Activated gamma-delta T cell treated with Interleukin-2 at 50 U/mL for 16 hours (primary cell): Measurements from ENCODE around the gene SCAF11.

Experiments used
- DNase-seq: peaks from one replicate; pipeline ENCODE4 v3.0.0-alpha.2; 2020

SCAF11 gene

DNA sequence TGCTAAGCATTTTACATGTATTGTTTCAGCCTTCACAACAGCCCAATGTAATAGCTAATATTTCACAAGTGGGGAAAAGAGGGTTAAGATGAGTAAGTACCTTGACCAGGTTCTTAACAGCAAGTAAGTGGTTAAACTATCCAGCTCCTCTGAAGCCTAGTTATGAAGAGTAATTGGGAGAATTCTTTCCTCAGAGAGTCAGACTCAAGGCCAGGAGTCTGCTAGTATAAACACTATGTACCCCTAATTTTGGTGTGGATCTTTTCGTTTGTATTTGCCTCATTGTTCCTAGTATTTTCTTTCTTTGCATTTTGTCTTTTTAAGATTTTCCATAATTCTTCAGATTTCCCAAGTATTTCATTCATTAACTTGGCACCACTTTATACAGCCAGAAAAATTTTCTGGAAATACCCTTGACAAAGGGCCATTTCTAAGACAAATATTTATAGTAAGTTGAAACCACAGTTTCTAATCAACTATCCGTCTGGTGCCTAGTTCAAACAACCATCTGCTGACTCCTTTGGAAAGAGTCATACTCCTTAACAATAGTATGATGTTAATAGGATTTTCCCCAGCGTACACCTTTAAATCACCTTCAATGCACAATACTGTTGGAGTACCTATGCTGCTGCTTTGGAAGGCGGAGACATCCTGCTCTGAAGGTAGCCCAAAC, 81.2 kb downstream of the SCAF11 start:
- no peak for DNase-seq

DNA sequence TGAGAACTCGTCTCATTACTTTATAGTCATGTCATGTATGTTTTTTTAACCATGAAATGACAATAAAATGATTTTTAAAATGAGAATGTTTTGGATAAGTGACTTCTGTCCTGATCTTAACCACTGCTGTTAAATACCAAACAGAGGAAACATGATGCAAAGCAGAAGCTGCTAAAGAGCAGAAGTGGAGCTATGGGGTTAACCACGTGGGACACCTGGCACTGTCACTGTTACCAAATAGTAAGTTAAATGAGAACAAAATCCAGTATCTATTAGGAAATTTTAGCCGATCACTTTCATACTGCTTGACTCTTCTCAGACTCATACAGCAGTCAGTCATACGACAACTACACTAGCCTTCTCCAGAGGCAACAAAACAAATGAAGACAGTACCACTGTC, 82.4 kb downstream of the SCAF11 start:
- DNase-seq = no peak

DNA sequence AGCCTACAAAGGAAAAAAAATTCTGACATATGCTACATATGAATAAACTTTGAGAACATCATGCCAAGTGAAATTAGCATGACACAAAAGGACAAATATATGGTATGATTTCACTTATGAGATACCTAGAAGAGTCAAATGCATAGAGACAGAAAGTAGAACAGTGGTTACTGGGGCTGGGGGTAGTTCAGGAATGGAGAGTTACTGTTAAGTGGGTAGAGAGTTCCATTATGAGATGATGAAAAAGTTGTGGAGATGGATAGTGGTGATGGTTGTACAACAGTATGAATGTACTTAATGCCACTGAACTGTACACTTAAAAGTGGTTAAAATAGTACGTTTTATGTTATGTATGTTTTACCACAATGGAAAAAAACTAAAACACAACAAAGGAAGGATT, 92.3 kb downstream of the SCAF11 start:
- no peak for DNase-seq

DNA sequence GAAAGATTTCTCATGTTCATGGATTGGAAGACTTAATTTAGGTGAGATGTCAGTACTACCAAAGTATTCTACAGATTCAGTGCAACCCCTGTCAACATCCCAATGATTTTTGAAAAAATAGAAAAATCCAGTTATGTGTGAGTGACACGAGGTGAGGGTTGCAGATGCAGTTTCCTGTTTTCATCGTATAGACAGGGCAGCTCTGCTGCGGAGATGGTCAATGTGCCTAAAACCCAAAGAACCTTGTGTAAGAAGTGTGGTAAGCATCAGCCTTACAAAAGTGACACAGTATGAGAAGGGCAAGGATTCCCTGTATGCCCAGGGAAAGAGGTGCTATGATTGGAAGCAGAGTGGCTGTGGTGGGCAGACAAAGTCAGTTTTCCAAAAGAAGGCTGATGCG, 94.4 kb downstream of the SCAF11 start:
- DNase-seq = no peak

DNA sequence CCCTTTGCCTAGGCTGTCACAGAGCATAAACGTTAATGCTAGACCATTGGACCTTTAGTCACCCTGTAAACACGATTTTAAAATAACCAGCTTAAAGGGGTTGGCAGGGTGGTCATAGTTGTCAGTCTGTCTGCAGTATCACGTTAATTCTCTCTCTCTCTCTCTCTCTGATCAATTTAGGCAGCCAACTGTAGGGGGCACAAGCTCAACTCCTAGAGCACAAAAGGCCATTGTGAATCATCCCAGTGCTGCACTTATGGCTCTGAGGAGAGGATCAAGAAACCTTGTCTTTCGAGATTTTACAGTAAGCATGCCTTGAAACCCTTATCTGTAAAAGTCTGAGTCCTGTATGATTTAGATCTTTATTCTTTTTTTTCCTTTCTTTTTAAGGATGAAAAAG, 97.1 kb downstream of the SCAF11 start:
- no peak for DNase-seq

DNA sequence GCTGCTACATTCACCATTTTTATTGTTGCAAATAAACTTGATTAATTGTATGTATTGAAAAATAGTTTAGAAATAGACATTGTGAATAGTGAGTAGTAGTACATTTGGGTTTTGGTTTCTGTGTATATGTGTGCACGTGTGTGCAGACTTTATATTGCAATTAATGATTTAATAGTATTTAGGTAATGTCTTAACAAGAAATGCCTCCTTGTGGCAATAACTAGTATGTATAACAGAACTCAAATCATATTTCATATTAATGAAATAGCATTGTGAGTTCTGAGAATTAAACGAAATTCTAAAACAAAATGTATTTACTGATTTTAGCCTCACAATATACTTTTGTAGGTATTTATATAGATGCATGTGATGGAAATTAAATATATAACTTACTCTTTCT, 100.1 kb downstream of the SCAF11 start:
- no peak for DNase-seq

DNA sequence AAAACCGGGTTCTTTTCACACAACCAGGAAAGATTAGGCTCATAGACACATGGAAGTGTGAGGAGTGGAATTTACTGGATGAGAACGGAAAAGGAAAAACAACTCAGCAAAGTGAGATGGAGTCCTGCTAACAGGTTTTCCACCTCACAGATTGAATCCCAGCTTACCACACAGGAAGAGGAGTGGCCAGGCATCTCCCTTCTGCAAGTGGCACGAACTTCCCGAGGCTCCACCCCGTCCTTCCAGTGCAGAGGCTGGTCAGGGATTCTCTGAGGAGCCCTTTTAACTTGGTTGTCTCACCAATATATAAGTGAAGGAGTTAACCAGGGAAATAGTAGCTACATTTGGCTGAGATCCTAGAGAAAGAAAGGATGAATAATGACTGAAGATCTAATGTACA, 102.8 kb downstream of the SCAF11 start:
- DNase-seq = no peak

DNA sequence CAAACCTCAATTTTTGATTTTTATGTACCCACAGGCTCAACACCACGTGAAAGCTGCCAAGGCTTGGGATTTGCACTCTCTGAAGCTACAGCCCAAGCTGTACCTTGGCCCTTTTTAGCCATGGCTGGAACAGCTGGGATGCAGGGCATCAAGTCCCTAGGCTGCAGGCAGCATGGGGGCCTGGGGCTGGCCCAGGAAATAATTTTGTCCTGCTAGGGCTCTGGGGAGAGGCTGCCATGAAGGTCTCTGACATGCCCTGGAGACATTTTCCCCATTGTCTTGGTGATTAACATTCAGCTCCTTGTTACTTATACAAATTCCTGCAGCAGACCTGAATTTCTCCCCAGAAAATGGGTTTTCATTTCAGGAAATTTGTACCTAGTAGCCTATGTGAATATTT, 103.7 kb downstream of the SCAF11 start:
- DNase-seq = no peak

DNA sequence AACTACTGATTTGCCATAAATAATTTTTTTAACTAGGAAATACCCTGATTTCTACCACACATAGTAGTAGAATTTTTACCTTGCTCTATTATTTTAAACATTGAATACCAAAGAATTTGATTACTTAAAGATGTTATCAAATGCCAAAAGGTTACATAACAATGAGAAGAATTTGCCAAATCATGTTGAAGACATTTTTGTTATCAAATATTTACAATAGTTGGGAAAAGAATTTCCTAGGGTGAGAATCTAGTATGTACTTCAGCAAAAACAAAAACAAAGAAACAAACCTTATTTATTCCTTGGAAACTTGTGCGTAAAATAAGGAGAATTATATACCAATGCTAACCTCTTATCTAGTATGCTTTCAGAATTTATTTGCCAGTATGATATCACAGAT, 107.2 kb downstream of the SCAF11 start:
- no peak for DNase-seq

DNA sequence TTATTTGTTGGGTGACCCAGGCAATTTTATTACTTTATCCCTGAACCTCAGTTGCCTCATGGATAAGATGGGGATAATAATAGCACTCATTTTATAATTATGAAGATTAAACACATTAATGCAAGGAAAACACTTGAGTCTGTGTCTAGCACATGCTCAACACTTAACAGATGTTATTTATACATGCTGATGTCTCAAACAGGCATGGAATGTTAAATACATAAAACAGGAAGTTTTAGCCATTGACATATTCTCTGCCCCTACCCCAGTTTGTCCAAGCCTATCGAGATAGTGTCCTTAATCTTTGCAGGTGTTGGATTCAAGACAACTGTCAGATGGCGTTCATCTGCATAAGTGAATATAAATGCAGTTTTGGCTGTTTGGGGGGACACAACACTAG, 109.8 kb downstream of the SCAF11 start:
- DNase-seq = no peak

DNA sequence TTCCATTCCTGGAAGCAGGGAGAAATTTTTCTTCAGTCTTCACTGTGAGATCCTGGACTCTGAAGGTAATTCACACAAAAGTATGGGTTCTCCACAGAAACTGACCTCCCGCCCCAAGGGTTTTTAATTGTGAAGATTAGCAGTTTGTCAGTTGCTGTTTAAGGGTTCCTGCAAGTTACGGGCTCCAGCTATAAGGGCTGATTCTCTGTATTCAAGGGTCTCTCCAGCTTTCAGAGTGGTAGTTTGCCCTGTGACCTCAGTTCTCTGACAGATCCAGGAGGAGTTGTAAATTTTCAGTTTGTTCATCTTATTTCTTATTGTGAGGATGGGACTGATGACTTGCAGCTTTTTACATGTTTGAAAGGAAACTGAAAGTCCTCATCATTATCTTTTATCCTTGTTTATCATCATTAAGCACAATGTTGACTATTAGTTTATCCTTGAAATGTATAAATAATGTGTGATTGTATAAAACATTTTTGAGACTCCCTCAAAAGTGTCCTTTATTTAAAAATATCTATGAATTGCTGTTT, 110.9 kb downstream of the SCAF11 start:
- DNase-seq = no peak

DNA sequence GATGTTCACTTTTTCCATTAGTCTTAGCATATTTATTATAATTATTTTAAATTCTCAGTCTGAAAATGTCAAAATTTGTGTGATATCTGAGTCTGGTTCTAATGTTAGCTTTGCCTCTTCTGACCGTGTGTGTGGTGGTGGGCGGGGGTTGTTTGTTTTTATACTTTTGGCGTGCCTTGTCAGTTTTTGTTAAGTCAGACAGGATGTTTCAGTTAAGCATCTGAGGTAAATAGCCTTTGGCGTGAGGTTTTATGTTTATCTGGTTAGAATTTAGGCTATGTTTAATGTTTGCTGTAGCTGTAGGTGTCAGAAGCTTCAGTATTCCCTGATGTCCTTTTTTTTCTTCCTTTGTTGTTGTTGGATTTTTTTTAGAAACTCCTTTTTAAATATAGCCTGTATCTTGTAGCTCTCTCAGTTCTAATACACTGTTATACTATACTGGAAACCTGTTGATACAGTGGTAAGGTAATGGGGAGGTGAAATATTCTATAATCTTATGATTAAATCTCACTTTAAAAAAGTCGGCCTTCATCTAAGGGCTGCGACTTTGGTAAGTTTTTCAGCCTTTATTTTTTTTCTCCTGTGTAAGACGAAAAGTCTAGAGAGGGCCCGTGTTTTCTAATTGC, 111.6 kb downstream of the SCAF11 start:
- peak; percentile 52 for DNase-seq

DNA sequence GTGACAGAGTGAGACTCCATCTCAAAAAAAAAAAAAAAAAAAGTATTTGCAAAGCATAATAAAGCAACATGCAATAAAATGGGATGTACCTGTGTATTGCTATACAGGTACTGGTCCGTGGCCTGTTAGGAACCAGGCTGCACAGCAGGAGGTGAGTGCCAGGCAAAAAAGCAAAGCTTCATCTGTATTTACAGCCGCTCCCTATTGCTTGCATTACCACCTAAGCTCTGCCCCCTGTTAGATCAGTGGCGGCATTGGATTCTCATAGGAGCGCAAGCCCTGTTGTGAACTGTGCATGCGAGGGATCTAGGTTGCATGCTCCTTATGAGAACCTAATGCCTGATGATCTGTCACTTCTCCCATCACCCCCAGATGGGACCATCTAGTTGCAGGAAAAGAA, 113.3 kb downstream of the SCAF11 start:
- DNase-seq = no peak

DNA sequence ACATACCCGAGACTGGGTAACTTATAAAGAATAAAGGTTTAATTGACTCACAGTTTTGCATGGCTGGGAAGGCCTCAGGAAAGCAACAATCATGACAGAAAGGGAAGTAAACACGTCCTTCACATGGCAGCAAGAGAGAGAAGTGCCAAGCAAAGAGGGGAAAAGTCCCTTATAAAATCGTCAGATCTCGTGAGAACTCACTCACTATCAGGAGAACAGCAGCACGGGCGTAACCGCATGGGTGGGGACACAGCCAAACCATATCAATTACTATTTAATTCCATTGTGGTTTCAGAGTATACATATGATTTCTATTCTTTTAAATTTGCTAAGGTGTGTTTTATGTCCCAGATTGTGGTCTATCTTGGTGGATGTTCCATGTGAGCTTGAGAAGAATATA, 117.9 kb downstream of the SCAF11 start:
- DNase-seq = no peak
